GM19035 (cell line): ENCODE results near the gene SPATS2.

Experiments
- ATAC-seq: cut with Tn5 transposase; IDR thresholded peaks from one replicate; pipeline ENCODE4 v1.9.1; 2021; ENCODE audit not compliant: unreplicated experiment

Gene SPATS2

GRCh38 chr12:49539406-49540228, 172.4 kb downstream of the SPATS2 start:
- ATAC-seq, result no peak

DNA sequence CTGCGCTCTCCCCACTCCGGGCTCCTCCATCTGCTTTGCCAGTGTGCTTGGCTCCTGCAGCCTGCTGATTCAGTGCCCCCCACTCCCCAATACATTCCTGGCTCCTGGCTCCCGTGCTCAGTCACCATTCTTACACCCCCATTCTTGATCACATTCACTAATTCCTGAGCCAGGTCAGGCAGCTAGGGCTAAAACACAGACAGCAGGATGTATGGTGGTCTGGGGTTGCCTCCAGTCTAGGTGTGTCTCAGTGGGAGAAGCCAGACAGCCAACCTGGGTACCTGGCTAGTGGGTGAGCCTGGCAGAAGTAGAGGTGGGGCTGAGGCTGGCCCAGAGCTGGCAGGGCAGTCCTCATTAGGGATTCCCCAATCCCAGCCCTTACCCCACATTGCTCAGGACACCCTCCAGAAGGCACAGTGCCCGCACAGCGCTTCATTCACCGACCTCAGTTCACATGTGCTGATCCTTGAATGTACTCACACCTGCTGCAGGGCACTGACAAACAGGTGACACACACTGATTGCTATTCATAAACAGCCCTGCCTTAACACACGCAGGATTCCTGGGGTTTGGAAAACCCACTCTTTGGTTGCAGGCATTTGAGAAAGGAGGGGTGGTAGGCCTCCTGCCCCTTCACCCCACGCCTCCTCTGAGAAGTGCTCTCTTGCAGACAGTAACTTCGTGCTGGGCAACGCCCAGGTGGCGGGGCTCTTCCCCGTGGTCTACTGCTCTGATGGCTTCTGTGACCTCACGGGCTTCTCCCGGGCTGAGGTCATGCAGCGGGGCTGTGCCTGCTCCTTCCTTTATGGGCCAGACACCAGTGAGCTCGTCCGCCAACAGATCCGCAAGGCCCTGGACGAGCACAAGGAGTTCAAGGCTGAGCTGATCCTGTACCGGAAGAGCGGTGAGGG, 173.2 kb downstream of the SPATS2 start:
- ATAC-seq, result no peak

GRCh38 chr12:49541140-49541861, 174.0 kb downstream of the SPATS2 start:
- ATAC-seq, result no peak

- ATAC-seq, result no peak
Measured at GRCh38 chr12:49541911-49542505, 174.7 kb downstream of the SPATS2 start.

DNA sequence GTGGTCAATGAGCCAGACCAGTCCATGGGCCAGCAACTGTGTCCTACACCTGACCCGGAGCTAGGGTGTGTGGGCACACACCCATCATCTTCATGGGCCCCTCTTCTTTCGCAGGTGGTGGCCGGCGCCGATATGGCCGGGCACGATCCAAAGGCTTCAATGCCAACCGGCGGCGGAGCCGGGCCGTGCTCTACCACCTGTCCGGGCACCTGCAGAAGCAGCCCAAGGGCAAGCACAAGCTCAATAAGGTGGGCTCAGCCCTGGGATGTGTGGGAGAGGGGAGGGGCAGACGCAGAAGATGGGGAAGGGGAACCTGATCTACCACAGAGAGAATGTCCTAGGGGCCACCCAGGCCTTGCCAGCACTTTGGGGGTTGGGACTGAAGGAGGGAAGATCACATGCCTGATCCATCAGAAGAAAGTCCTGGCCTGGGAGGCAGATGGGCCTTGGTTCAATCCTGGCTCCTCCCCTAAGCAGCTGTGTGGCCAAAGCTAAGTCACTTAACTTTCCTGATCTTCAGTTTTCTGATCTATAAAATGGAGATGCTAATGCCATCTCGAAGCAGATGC, 175.4 kb downstream of the SPATS2 start:
- ATAC-seq, result no peak

DNA sequence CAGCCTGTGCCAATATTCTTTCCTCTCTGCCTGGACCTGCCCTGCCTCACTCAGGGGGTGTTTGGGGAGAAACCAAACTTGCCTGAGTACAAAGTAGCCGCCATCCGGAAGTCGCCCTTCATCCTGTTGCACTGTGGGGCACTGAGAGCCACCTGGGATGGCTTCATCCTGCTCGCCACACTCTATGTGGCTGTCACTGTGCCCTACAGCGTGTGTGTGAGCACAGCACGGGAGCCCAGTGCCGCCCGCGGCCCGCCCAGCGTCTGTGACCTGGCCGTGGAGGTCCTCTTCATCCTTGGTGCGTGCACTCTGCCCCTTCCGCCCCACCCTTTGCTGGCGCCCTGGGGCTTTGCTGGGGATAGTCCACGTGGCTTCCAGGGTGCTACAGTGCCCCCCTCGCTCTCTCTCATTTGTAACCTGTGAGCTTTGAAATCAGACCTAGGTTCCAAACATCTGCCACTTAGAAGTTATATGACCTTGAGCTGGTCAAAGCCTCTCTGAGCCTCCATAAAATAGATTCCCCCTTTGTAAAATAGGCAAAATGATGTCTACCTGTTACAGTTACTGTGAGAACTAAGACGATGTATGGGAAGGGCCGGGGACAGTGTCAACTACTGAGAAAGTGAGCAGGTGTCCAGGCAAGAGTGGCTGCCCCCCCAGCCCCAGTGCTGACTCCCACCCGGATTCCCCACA, 176.1 kb downstream of the SPATS2 start:
- no peak for ATAC-seq

- no peak for ATAC-seq
Measured at GRCh38 chr12:49543914-49544815, 176.9 kb downstream of the SPATS2 start.

DNA sequence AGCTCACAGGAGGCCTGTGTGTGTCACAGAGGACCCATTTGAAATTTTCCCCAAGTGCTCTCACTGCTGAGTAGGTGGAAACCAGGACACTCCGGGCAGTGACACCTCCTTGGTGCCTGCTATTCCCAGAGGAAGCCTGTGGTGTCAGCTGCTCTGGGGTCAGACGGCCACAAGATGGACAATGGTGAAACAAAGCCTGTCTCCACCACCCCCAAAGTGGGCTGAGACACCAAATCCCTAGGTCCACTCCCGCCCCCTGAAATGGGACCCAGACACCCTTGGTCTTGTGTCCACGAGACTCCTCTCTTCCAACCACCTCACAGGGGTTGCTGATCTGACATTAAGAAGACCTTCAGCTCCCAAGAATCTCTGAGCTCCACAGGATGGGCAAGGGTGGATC, 178.6 kb downstream of the SPATS2 start:
- ATAC-seq, result no peak

DNA sequence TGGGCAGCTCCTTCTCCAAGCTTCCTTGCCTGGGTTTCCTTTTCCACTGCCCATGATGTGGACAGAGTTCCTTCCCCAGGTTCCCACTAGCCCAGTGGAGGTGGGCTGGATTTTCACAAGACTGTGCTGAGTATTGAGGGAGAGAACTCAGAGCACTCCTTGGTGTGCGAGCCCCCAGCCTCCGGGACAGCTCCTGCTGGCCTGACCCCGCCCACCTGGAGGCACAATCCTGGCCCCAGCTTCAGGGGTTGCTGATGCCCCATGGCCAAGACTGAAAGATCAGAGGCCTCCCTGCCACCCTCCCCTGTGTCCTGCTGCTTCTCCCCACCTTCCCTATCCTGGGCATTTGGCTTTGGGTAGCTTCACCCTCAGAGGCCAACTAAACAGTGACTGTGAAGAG, 179.2 kb downstream of the SPATS2 start:
- no peak for ATAC-seq

- no peak for ATAC-seq
Measured at GRCh38 chr12:49547090-49547690, 179.9 kb downstream of the SPATS2 start.

GRCh38 chr12:49548481-49548821, 181.2 kb downstream of the SPATS2 start:
- ATAC-seq, result no peak

DNA sequence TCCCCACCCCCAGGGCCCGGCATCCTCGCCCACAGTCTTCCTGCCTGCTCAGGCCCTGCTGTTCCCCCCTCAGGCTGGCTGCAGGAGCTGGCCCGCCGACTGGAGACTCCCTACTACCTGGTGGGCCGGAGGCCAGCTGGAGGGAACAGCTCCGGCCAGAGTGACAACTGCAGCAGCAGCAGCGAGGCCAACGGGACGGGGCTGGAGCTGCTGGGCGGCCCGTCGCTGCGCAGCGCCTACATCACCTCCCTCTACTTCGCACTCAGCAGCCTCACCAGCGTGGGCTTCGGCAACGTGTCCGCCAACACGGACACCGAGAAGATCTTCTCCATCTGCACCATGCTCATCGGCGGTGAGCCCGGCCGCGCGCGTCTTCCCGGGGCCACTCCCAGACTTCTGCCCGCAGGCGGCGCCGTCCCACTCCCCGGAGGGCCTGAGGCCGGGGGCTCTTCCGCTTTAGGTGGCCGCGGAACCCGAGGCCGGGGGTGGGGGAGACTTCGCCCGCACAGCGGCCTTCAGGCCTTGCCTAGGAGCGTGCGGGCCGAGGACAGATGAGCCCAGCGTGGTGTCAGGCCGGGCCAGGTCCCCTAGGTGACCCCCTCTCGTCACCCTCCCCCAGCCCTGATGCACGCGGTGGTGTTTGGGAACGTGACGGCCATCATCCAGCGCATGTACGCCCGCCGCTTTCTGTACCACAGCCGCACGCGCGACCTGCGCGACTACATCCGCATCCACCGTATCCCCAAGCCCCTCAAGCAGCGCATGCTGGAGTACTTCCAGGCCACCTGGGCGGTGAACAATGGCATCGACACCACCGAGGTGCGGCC, 181.8 kb downstream of the SPATS2 start:
- no peak for ATAC-seq

DNA sequence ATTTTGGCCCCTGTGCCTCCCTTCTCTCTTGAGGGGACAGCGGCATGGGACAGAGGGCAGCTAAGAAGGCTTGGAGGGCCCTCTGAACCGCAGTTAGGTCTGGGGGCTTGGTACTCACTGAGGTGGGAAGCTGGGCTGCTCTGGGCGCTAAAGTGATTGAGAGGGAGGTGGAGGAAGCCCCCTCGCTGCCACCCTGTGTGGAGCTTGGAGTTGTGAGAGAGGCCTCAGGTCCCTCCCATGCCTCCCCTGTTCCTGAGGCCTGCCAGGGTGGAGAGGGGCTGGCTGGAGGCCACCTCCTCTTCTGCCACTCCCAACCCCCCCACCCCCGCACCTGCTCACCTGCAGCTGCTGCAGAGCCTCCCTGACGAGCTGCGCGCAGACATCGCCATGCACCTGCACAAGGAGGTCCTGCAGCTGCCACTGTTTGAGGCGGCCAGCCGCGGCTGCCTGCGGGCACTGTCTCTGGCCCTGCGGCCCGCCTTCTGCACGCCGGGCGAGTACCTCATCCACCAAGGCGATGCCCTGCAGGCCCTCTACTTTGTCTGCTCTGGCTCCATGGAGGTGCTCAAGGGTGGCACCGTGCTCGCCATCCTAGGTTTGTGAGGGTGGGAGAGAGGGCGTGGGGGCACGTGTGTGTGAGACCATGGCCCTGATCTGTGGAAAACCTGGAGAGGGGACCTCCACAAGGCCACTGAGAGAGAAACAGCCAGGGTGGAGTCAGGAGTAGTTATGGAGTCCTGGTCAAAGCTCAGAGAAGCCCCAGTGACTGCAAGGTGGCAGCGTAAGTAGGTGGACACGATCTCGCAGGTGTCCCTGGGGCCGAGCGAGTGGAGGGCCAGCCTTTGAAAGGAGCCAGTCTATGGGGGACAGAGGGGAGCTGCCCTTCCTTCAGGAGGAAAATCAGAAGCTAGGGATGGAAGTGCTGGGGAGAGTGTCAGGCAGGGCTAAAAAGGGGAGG, 182.8 kb downstream of the SPATS2 start:
- ATAC-seq, result no peak

GRCh38 chr12:49550693-49551252, 183.5 kb downstream of the SPATS2 start:
- no peak for ATAC-seq

- ATAC-seq, result no peak
Measured at GRCh38 chr12:49552014-49552413, 184.8 kb downstream of the SPATS2 start.

GRCh38 chr12:49552425-49552824, 185.2 kb downstream of the SPATS2 start:
- no peak for ATAC-seq
